ENCODE measurements around the gene THSD1. TPM values are rescaled to one million over a fixed set of nuclear protein-coding genes. Genes with fewer than 3 reads are reported as not detected.

The THSD1 gene
- polyA plus RNA-seq, 1 donor from 2014 or later, result 2.3 TPM

GRCh38 chr13:52452470-52452869 lies 46.5 kb upstream of the THSD1 start:
- no peak overlapping the region for H2AFZ ChIP-seq (ENCODE audit: low read depth, low read length)
- no peak overlapping the region for H3K27ac ChIP-seq (ENCODE audit: low read length)
- H3K4me3 ChIP-seq (ENCODE audit: low read length), result no peak overlapping the region
- no peak overlapping the region for H3K9ac ChIP-seq (ENCODE audit: low read length)
- no peak overlapping the region for H3K4me2 ChIP-seq (ENCODE audit: low read length)
- no peaks in the 10 kb centered on the region for H3F3A ChIP-seq (ENCODE audit: insufficient read depth, low read length, poor library complexity, severe bottlenecking)
- peaks cover 35% of the 10 kb centered on the region for H3K79me2 ChIP-seq (replicated peaks; ENCODE audit: insufficient read depth, low read length)
- H3K27me3 ChIP-seq (ENCODE audit: insufficient read depth, low read depth, low read length), result no peaks in the 10 kb centered on the region
- no peaks in the 10 kb centered on the region for H3K9me3 ChIP-seq (ENCODE audit: low read length)
- H3K36me3 ChIP-seq (ENCODE audit: insufficient read depth, low read length), result no peaks in the 10 kb centered on the region
- no peaks in the 10 kb centered on the region for H3K9me2 ChIP-seq (ENCODE audit: insufficient read depth, low read length)
- TF ChIP-seq POLR2AphosphoS5 (IDR thresholded peaks at IDR 0.05), result no peak
- TF ChIP-seq TAF1 (IDR thresholded peaks at IDR 0.05; ENCODE audit: low read depth), result no peak
- no peak for TF ChIP-seq SMC3 (conservative IDR thresholded peaks at IDR 0.05; ENCODE audit: poor library complexity)
- TF ChIP-seq EP300 (conservative IDR thresholded peaks at IDR 0.05; ENCODE audit: poor library complexity, severe bottlenecking), result no peak
- TF ChIP-seq CTCF (IDR thresholded peaks at IDR 0.05; ENCODE audit: poor library complexity, severe bottlenecking), result no peak
- TF ChIP-seq MXI1 (conservative IDR thresholded peaks at IDR 0.05; ENCODE audit: poor library complexity, severe bottlenecking), result no peak
- TF ChIP-seq, protein P1, sequence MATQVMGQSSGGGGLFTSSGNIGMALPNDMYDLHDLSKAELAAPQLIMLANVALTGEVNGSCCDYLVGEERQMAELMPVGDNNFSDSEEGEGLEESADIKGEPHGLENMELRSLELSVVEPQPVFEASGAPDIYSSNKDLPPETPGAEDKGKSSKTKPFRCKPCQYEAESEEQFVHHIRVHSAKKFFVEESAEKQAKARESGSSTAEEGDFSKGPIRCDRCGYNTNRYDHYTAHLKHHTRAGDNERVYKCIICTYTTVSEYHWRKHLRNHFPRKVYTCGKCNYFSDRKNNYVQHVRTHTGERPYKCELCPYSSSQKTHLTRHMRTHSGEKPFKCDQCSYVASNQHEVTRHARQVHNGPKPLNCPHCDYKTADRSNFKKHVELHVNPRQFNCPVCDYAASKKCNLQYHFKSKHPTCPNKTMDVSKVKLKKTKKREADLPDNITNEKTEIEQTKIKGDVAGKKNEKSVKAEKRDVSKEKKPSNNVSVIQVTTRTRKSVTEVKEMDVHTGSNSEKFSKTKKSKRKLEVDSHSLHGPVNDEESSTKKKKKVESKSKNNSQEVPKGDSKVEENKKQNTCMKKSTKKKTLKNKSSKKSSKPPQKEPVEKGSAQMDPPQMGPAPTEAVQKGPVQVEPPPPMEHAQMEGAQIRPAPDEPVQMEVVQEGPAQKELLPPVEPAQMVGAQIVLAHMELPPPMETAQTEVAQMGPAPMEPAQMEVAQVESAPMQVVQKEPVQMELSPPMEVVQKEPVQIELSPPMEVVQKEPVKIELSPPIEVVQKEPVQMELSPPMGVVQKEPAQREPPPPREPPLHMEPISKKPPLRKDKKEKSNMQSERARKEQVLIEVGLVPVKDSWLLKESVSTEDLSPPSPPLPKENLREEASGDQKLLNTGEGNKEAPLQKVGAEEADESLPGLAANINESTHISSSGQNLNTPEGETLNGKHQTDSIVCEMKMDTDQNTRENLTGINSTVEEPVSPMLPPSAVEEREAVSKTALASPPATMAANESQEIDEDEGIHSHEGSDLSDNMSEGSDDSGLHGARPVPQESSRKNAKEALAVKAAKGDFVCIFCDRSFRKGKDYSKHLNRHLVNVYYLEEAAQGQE (IDR thresholded peaks at IDR 0.05; ENCODE audit: borderline replicate concordance), result no peak
- no peak for TF ChIP-seq RAD21 (conservative IDR thresholded peaks at IDR 0.05)
- no peak for TF ChIP-seq EZH2 (IDR thresholded peaks at IDR 0.05; ENCODE audit: borderline replicate concordance, insufficient read depth, low read length, poor library complexity, severe bottlenecking)
- no peaks in the 10 kb centered on the region for H4K20me1 ChIP-seq (ENCODE audit: insufficient read depth)

DNA sequence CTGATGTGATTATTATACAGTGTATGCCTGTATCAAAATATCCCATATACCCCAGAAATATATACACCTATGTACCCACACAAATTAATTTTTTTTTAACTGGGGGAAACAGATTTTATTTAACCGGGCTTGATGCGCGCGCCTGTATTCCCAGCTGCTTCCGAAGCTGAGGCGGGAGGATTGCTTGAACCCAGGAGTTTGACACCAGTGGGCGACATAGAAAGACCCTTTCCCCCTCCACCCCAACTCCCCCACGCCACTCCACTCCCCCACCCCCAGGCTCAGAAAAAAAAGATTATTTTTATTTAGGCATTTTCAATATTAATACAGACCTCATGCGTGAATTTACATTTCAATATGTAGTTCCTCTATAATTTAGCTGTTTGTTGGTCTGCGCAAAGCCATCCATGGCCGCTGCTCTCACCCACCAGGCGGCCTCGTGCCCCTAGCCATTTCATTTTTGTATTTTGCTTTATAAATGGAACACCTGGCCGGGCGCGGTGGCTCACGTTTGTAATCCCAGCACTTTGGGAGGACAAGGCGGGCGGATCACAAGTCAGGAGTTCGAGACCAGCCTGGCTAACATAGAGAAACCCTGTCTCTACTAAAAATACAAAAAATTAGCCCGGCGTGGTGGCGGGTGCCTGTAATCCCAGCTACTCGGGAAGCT lies 45.3 kb upstream of the THSD1 start:
- no peaks in the 10 kb centered on the region for H3K9me2 ChIP-seq (ENCODE audit: insufficient read depth, low read length)
- no peaks in the 10 kb centered on the region for H3K9me3 ChIP-seq (ENCODE audit: low read length)
- H3K36me3 ChIP-seq (ENCODE audit: insufficient read depth, low read length), result no peaks in the 10 kb centered on the region
- peak overlapping the region; percentile 69 for H3K27ac ChIP-seq (ENCODE audit: low read length)
- H3K79me2 ChIP-seq (replicated peaks; ENCODE audit: insufficient read depth, low read length), result peaks cover 32% of the 10 kb centered on the region
- no peaks in the 10 kb centered on the region for H3K27me3 ChIP-seq (ENCODE audit: insufficient read depth, low read depth, low read length)
- TF ChIP-seq CTCF (IDR thresholded peaks at IDR 0.05; ENCODE audit: poor library complexity, severe bottlenecking) (no peak), EP300 (conservative IDR thresholded peaks at IDR 0.05; ENCODE audit: poor library complexity, severe bottlenecking) (no peak), SMC3 (conservative IDR thresholded peaks at IDR 0.05; ENCODE audit: poor library complexity) (no peak), EZH2 (IDR thresholded peaks at IDR 0.05; ENCODE audit: borderline replicate concordance, insufficient read depth, low read length, poor library complexity, severe bottlenecking) (no peak)
- TF ChIP-seq, protein P1 (IDR thresholded peaks at IDR 0.05; ENCODE audit: borderline replicate concordance), result no peak
- H3K9ac ChIP-seq (ENCODE audit: low read length), result peak overlapping the region; percentile 84
- no peaks in the 10 kb centered on the region for H3F3A ChIP-seq (ENCODE audit: insufficient read depth, low read length, poor library complexity, severe bottlenecking)
- peak overlapping the region; percentile 54 for H3K4me2 ChIP-seq (ENCODE audit: low read length)
- no peaks in the 10 kb centered on the region for H4K20me1 ChIP-seq (ENCODE audit: insufficient read depth)
- H2AFZ ChIP-seq (ENCODE audit: low read depth, low read length), result peak overlapping the region; percentile 80
- H3K4me3 ChIP-seq (ENCODE audit: low read length), result peak overlapping the region; percentile 97

All from neural cell (in vitro differentiated cells).